ENCODE results near the gene TBATA. TPM values are rescaled to one million over a fixed set of nuclear protein-coding genes. Genes with fewer than 3 reads are reported as not detected.

The TBATA gene
- total and polyA plus RNA-seq, 2 of the 8 experiments (the other 6 are each of a cell fraction or from before 2014, with no cell fraction given), result not detected

DNA sequence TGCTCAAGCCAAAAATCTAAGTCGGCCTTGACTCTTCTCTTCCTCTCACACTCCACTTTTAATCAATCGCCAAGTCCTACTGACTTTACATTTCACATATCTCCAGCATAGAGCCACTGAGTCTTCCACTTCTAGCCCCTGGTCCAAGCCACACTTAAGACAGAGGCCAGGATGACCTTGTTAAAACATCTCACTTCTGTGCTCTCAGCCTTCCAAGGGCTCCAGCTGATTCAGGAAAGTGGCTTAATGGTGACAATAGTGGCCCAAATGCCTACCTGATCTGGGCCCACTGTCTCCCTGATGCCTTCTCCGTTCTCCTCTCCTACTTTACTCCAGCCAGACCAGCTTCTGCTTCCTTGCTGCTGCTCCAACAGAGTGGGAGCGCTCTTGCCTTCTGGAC is 4.4 kb downstream of the TBATA start:
- no peaks in the 10 kb centered on the region for H3K79me2 ChIP-seq (ENCODE audit: control insufficient read depth in 1 of 2, insufficient read depth in 2 of 2, low read length in 2 of 2)
- H2BK20ac ChIP-seq (ENCODE audit: low read length), result no peak overlapping the region; the same call in 1 of the 2 replicates
- no peaks in the 10 kb centered on the region for H4K20me1 ChIP-seq (replicated peaks in 1 of 2; ENCODE audit: control insufficient read depth in 1 of 2, insufficient read depth in 2 of 2, low read length in 2 of 2)
- H4K5ac ChIP-seq (ENCODE audit: insufficient read length, low read depth, low read length), result no peak overlapping the region
- H3K56ac ChIP-seq (replicated peaks; ENCODE audit: insufficient read length, low read depth, low read length), result no peak overlapping the region
- H3K4ac ChIP-seq (replicated peaks; ENCODE audit: insufficient read length, low read depth, low read length), result no peak overlapping the region
- H3K9me3 ChIP-seq (ENCODE audit: insufficient read depth in 2 of 2, low read depth in 1 of 2, low read length in 1 of 2), result no peaks in the 10 kb centered on the region
- no peak overlapping the region for H2BK5ac ChIP-seq (ENCODE audit: low read depth, low read length)
- WGBS, 2 experiments (ENCODE audit: extremely low coverage in 1 of 2, insufficient coverage in 1 of 2, insufficient read length in 1 of 2, insufficient replicate concordance in 2 of 2, low coverage in 1 of 2, low lambda C conversion rate in 2 of 2, missing lambda C conversion rate in 1 of 2), result 95% methylated on average over 4 of the region's 4 CpGs; no CpG with 5 or more reads in 1 of the 2 experiments
- TF ChIP-seq KDM1A (IDR thresholded peaks at IDR 0.05; ENCODE audit: borderline replicate concordance, low read length), result no peak
- no peak for TF ChIP-seq SRF (IDR thresholded peaks at IDR 0.05; ENCODE audit: low read depth, low read length)
- no peak for TF ChIP-seq SP1 (IDR thresholded peaks at IDR 0.05; ENCODE audit: low read depth, low read length)
- TF ChIP-seq CBX8 (IDR thresholded peaks at IDR 0.05; ENCODE audit: borderline replicate concordance, low read depth, low read length), result no peak
- TF ChIP-seq CHD1 (IDR thresholded peaks at IDR 0.05; ENCODE audit: low read depth, low read length), result no peak
- no peak for TF ChIP-seq MAFK (IDR thresholded peaks at IDR 0.05; ENCODE audit: low read depth, low read length)
- no peak for TF ChIP-seq SP4 (IDR thresholded peaks at IDR 0.05; ENCODE audit: low read length)
- TF ChIP-seq RNF2 (IDR thresholded peaks at IDR 0.05; ENCODE audit: borderline replicate concordance, low read depth, low read length, missing control alignments, poor library complexity, severe bottlenecking), result no peak
- no peak for TF ChIP-seq RBBP5 (IDR thresholded peaks at IDR 0.05; ENCODE audit: borderline replicate concordance, low read depth, low read length)
- no peak for TF ChIP-seq BCL11A (IDR thresholded peaks at IDR 0.05; ENCODE audit: low read depth in 2 of 2, low read length in 2 of 2)
- TF ChIP-seq ZNF274 (IDR thresholded peaks at IDR 0.05; ENCODE audit: borderline replicate concordance, extremely low read depth, low read length), result no peak
- TF ChIP-seq EGR1 (IDR thresholded peaks at IDR 0.05; ENCODE audit: borderline replicate concordance, low read depth, low read length), result no peak
- no peak for TF ChIP-seq ATF2 (IDR thresholded peaks at IDR 0.05; ENCODE audit: low read length)
- no peak overlapping the region for H2AK5ac ChIP-seq (ENCODE audit: low read depth, low read length)
- no peaks in the 10 kb centered on the region for H3K23me2 ChIP-seq (ENCODE audit: low read depth, low read length)
- no peak overlapping the region; the same call in 1 of the 2 replicates for H3K27ac ChIP-seq (ENCODE audit: low read depth, low read length)
- H3K18ac ChIP-seq (ENCODE audit: extremely low read depth, low read length), result no peak overlapping the region
- H3K4me2 ChIP-seq (ENCODE audit: insufficient read depth in 1 of 2, low read depth in 2 of 2, low read length in 2 of 2), result no peak overlapping the region
- H2BK120ac ChIP-seq (replicated peaks; ENCODE audit: low read depth, low read length), result no peak overlapping the region
- H4K91ac ChIP-seq (replicated peaks; ENCODE audit: insufficient read length, low read length), result no peak overlapping the region
- FAIRE-seq (no peak), DNase-seq (ENCODE audit: low read depth in 1 of 2, low spot score in 2 of 2) (no peak)
- ChIA-PET POLR2A (ENCODE audit: partially characterized antibody) (interaction anchor here (0.7 kb wide), 1 partner anchor 9 kb away, joined by 3 read pairs; no protein-coding TSS in a partner anchor), CTCF (ENCODE audit: partially characterized antibody) (no interaction called here)
- H3K23ac ChIP-seq (ENCODE audit: insufficient read length), result no peak overlapping the region
- no peaks in the 10 kb centered on the region for H3K27me3 ChIP-seq (replicated peaks in 1 of 4; ENCODE audit: control insufficient read depth in 3 of 4, extremely low read depth in 1 of 4, insufficient read depth in 3 of 4, low read length in 3 of 4)
- H4K8ac ChIP-seq (ENCODE audit: extremely low read depth, insufficient read depth, low read length), result no peak overlapping the region
- no peak overlapping the region for H2BK12ac ChIP-seq (ENCODE audit: low read depth, low read length)
- H3K36me3 ChIP-seq (ENCODE audit: control insufficient read depth in 2 of 4, insufficient read depth in 4 of 4, low read length in 3 of 4), result no peaks in the 10 kb centered on the region
- H3K79me1 ChIP-seq (ENCODE audit: low read depth, low read length), result no peaks in the 10 kb centered on the region
- H3K4me3 ChIP-seq (ENCODE audit: extremely low read depth in 1 of 4, insufficient read depth in 2 of 4, low read depth in 3 of 4, low read length in 4 of 4), result no peak overlapping the region
- H3K14ac ChIP-seq (ENCODE audit: insufficient read length), result no peak overlapping the region
- H2BK15ac ChIP-seq (ENCODE audit: low read length), result no peak overlapping the region
- no peak overlapping the region for H3K9ac ChIP-seq (replicated peaks in 1 of 4; ENCODE audit: extremely low read depth in 1 of 4, low read depth in 3 of 4, low read length in 3 of 4)
- peaks cover 0 to 3% (median 0%) of the 10 kb centered on the region in 4 experiments; a peak in 2 of 7 replicates for H3K4me1 ChIP-seq (replicated peaks in 1 of 4; ENCODE audit: control insufficient read depth in 3 of 4, insufficient read depth in 4 of 4, low read length in 3 of 4)
- H2AFZ ChIP-seq (ENCODE audit: low read length), result no peak overlapping the region

All from H1 (cell line).